Measurements from ENCODE around the gene AFF1.

AFF1 gene

GRCh38 chr4:87174672-87175071 is 239.9 kb downstream of the AFF1 start:
- no peak for TF ChIP-seq TAF1 (IDR thresholded peaks at IDR 0.05; ENCODE audit: borderline replicate concordance, insufficient read depth, low read length)
- no peak for TF ChIP-seq POLR2AphosphoS5 (IDR thresholded peaks at IDR 0.05; ENCODE audit: low read depth, low read length)
- no peak for TF ChIP-seq SIN3A (IDR thresholded peaks at IDR 0.05; ENCODE audit: borderline replicate concordance, insufficient read depth, low read length)
- no peak for TF ChIP-seq REST (IDR thresholded peaks at IDR 0.05; ENCODE audit: insufficient read depth in 1 of 2, low read depth in 2 of 2, low read length in 2 of 2)
- no peak for TF ChIP-seq FOXP2 (optimal IDR thresholded peaks at IDR 0.05; ENCODE audit: borderline replicate concordance, extremely low read depth, extremely low read length, insufficient read depth)

GRCh38 chr4:87179751-87180150 is 244.9 kb downstream of the AFF1 start:
- TF ChIP-seq SIN3A (IDR thresholded peaks at IDR 0.05; ENCODE audit: borderline replicate concordance, insufficient read depth, low read length) = no peak
- TF ChIP-seq REST (IDR thresholded peaks at IDR 0.05; ENCODE audit: insufficient read depth in 1 of 2, low read depth in 2 of 2, low read length in 2 of 2) = no peak
- no peak for TF ChIP-seq POLR2AphosphoS5 (IDR thresholded peaks at IDR 0.05; ENCODE audit: low read depth, low read length)

- no peak for TF ChIP-seq TAF1 (IDR thresholded peaks at IDR 0.05; ENCODE audit: borderline replicate concordance, insufficient read depth, low read length)
- no peak for TF ChIP-seq FOXP2 (optimal IDR thresholded peaks at IDR 0.05; ENCODE audit: borderline replicate concordance, extremely low read depth, extremely low read length, insufficient read depth)
- no peak for TF ChIP-seq REST (IDR thresholded peaks at IDR 0.05; ENCODE audit: insufficient read depth in 1 of 2, low read depth in 2 of 2, low read length in 2 of 2)
Measured at GRCh38 chr4:87180767-87181166, 246.0 kb downstream of the AFF1 start.

- no peak for TF ChIP-seq POLR2AphosphoS5 (IDR thresholded peaks at IDR 0.05; ENCODE audit: low read depth, low read length)
- TF ChIP-seq REST (IDR thresholded peaks at IDR 0.05; ENCODE audit: insufficient read depth in 1 of 2, low read depth in 2 of 2, low read length in 2 of 2) = no peak
- TF ChIP-seq FOXP2 (optimal IDR thresholded peaks at IDR 0.05; ENCODE audit: borderline replicate concordance, extremely low read depth, extremely low read length, insufficient read depth) = no peak
- no peak for TF ChIP-seq SIN3A (IDR thresholded peaks at IDR 0.05; ENCODE audit: borderline replicate concordance, insufficient read depth, low read length)
- TF ChIP-seq TAF1 (IDR thresholded peaks at IDR 0.05; ENCODE audit: borderline replicate concordance, insufficient read depth, low read length) = no peak
Measured at GRCh38 chr4:87185146-87185870, 250.5 kb downstream of the AFF1 start.

- no peak for TF ChIP-seq POLR2AphosphoS5 (IDR thresholded peaks at IDR 0.05; ENCODE audit: low read depth, low read length)
- TF ChIP-seq SIN3A (IDR thresholded peaks at IDR 0.05; ENCODE audit: borderline replicate concordance, insufficient read depth, low read length) = no peak
- TF ChIP-seq REST (IDR thresholded peaks at IDR 0.05; ENCODE audit: insufficient read depth in 1 of 2, low read depth in 2 of 2, low read length in 2 of 2) = no peak
- no peak for TF ChIP-seq FOXP2 (optimal IDR thresholded peaks at IDR 0.05; ENCODE audit: borderline replicate concordance, extremely low read depth, extremely low read length, insufficient read depth)
- TF ChIP-seq TAF1 (IDR thresholded peaks at IDR 0.05; ENCODE audit: borderline replicate concordance, insufficient read depth, low read length) = no peak
Measured at GRCh38 chr4:87188048-87188447, 253.2 kb downstream of the AFF1 start.

Measured in PFSK-1 (cell line).